Activated T-helper 2 cell treated with anti-CD3 and anti-CD28 coated beads, Interferon-gamma antibody, Interleukin-2, Interleukin-4, amounts not matched to agents 10 μg/mL and 5 μg/mL and 100 μg/mL, durations not matched to agents 14 hours and 24 hours and 36 hours (primary cell): ENCODE data around the gene CLEC4G. TPM values are rescaled to one million over a fixed set of nuclear protein-coding genes. Genes with fewer than 3 reads are reported as not detected.
"Not testable (repeated sequence)": the region's sequence is repeated elsewhere in the genome, so short reads cannot be mapped to it uniquely, and the experiment has no call there.

Source experiments
- DNase-seq: peaks from one replicate; pipeline ENCODE4 v3.0.0; 2021; ENCODE audit warnings: low spot score
- H3K27ac Mint-ChIP-seq: one replicate; pipeline ENCODE4 v1.8.0; 2021; ENCODE audit warnings: mixed read lengths
- H3K27me3 Mint-ChIP-seq: one replicate; pipeline ENCODE4 v1.8.0; 2021; ENCODE audit warnings: low read depth, mixed read lengths
- H3K36me3 Mint-ChIP-seq: one replicate; pipeline ENCODE4 v1.8.0; 2021; ENCODE audit warnings: low read depth, mixed read lengths
- H3K4me1 Mint-ChIP-seq: one replicate; pipeline ENCODE4 v1.8.0; 2021; ENCODE audit warnings: low read depth, mixed read lengths
- H3K4me3 Mint-ChIP-seq: one replicate; pipeline ENCODE4 v1.8.0; 2021; ENCODE audit warnings: low read depth, mild to moderate bottlenecking, moderate library complexity, mixed read lengths
- H3K9me3 Mint-ChIP-seq: one replicate; pipeline ENCODE4 v1.8.0; 2021; ENCODE audit warnings: mixed read lengths
- intact Hi-C: fragments of 100-400 bp; cut with micrococcal nuclease; formaldehyde crosslinking; loops from one replicate; pipeline ENCODE4 v1.15.1; 2023
- total RNA-seq: library from RNA; stranded (reverse); gene quantifications from 2 replicates; pipeline ENCODE4 v1.2.3, GENCODE V29; 2022

CLEC4G gene
- total RNA-seq, 1 donor from 2014 or later, result not detected

GRCh38 chr19:7763696-7764095, 31.8 kb upstream of the CLEC4G start:
- intact Hi-C loops, result no loop called here
- no peak overlapping the region for H3K27ac Mint-ChIP-seq
- no peaks in the 10 kb centered on the region for H3K4me1 Mint-ChIP-seq
- peaks cover 18% of the 10 kb centered on the region for H3K9me3 Mint-ChIP-seq
- H3K4me3 Mint-ChIP-seq, result no peak overlapping the region
- no peak for DNase-seq
- H3K27me3 Mint-ChIP-seq, result peaks cover 13% of the 10 kb centered on the region
- peaks cover 11% of the 10 kb centered on the region for H3K36me3 Mint-ChIP-seq

GRCh38 chr19:7762719-7763293, 30.9 kb upstream of the CLEC4G start, which contains the start of gene CLEC4M:
Gene CLEC4M (plus strand): TSS chr19:7763243. CDS start chr19:7763267, 24 bp downstream.
- Mint-ChIP-seq H3K4me3 (no peak within 1 kb of the TSS), H3K27ac (no peak within 1 kb of the TSS), H3K27me3 (peaks cover 7% of the 10 kb centered on the region), H3K36me3 (peaks cover 13% of the 10 kb centered on the region), H3K4me1 (no peaks in the 10 kb centered on the region), H3K9me3 (peaks cover 27% of the 10 kb centered on the region)
- DNase-seq, result no peak
- intact Hi-C loops, result no loop called here

- no peak for DNase-seq
- no peaks in the 10 kb centered on the region for H3K4me1 Mint-ChIP-seq
- peaks cover 16% of the 10 kb centered on the region for H3K36me3 Mint-ChIP-seq
- peaks cover 4% of the 10 kb centered on the region for H3K27me3 Mint-ChIP-seq
- peaks cover 53% of the 10 kb centered on the region for H3K9me3 Mint-ChIP-seq
- H3K4me3 Mint-ChIP-seq, result no peak overlapping the region
- no peak overlapping the region for H3K27ac Mint-ChIP-seq
- intact Hi-C loops, result no loop called here
Observed at GRCh38 chr19:7759156-7759555, 27.2 kb upstream of the CLEC4G start.

DNA sequence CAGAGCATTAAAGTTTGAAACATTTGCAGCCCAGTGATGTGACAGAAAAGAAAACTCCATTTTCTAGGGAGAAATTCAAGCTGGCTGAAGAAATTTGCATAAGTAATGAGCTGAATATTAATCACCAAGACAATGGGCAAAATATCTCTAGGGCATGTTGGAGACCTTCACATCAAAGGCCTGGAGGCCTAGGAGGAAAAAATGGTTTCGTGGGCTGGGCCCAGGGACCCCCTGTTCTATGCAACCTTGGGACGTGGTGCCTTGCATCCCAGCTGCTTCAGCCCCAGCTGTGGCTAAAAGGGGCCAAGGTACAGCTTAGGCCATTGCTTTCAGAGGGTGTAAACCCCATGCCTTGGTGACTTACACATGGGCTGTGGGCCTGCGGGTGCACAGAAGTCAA, 25.4 kb upstream of the CLEC4G start:
- Mint-ChIP-seq H3K4me1 (no peaks in the 10 kb centered on the region), H3K9me3 (peaks cover 58% of the 10 kb centered on the region), H3K36me3 (peaks cover 16% of the 10 kb centered on the region), H3K27me3 (peaks cover 3% of the 10 kb centered on the region), H3K4me3 (no peak overlapping the region), H3K27ac (no peak overlapping the region)
- no peak for DNase-seq
- intact Hi-C loops, result no loop called here

GRCh38 chr19:7756258-7756657, 24.3 kb upstream of the CLEC4G start:
- peaks cover 1% of the 10 kb centered on the region for H3K4me1 Mint-ChIP-seq
- no peak for DNase-seq
- no peak overlapping the region for H3K27ac Mint-ChIP-seq
- peaks cover 63% of the 10 kb centered on the region for H3K9me3 Mint-ChIP-seq
- peaks cover 3% of the 10 kb centered on the region for H3K27me3 Mint-ChIP-seq
- H3K36me3 Mint-ChIP-seq, result peaks cover 16% of the 10 kb centered on the region
- intact Hi-C loops, result no loop called here
- H3K4me3 Mint-ChIP-seq, result no peak overlapping the region

GRCh38 chr19:7751157-7751783, 19.4 kb upstream of the CLEC4G start:
- Mint-ChIP-seq H3K4me1 (peaks cover 8% of the 10 kb centered on the region), H3K4me3 (no peak overlapping the region), H3K27me3 (peaks cover 5% of the 10 kb centered on the region), H3K36me3 (no peaks in the 10 kb centered on the region), H3K9me3 (peaks cover 34% of the 10 kb centered on the region), H3K27ac (no peak overlapping the region)
- DNase-seq, result no peak
- intact Hi-C loops, result loop anchor here (1.0 kb wide), 1 partner anchor 21 kb away; no protein-coding TSS in a partner anchor

GRCh38 chr19:7748756-7749155, 16.8 kb upstream of the CLEC4G start:
- Mint-ChIP-seq H3K9me3 (peaks cover 21% of the 10 kb centered on the region), H3K4me1 (peaks cover 8% of the 10 kb centered on the region), H3K4me3 (no peak overlapping the region), H3K27me3 (peaks cover 7% of the 10 kb centered on the region), H3K27ac (no peak overlapping the region), H3K36me3 (no peaks in the 10 kb centered on the region)
- DNase-seq, result no peak
- intact Hi-C loops, result no loop called here

- intact Hi-C loops, result no loop called here
- H3K9me3 Mint-ChIP-seq, result peaks cover 19% of the 10 kb centered on the region
- H3K36me3 Mint-ChIP-seq, result no peaks in the 10 kb centered on the region
- peaks cover 8% of the 10 kb centered on the region for H3K4me1 Mint-ChIP-seq
- no peak for DNase-seq
- no peak overlapping the region for H3K4me3 Mint-ChIP-seq
- H3K27ac Mint-ChIP-seq, result no peak overlapping the region
- peaks cover 6% of the 10 kb centered on the region for H3K27me3 Mint-ChIP-seq
Observed at GRCh38 chr19:7748171-7748570, 16.3 kb upstream of the CLEC4G start.

- Mint-ChIP-seq H3K4me1 (peaks cover 8% of the 10 kb centered on the region), H3K27me3 (peaks cover 4% of the 10 kb centered on the region), H3K27ac (no peak within 1 kb of the TSS), H3K36me3 (no peaks in the 10 kb centered on the region), H3K4me3 (no peak within 1 kb of the TSS), H3K9me3 (peaks cover 15% of the 10 kb centered on the region)
- DNase-seq, result no peak
- intact Hi-C loops, result no loop called here
Observed at GRCh38 chr19:7746903-7747884, 15.3 kb upstream of the CLEC4G start, which contains the start of gene CD209. Gene CD209 (minus strand): TSS chr19:7747534. CDS start chr19:7747511, 23 bp downstream.

GRCh38 chr19:7746306-7746705, 14.4 kb upstream of the CLEC4G start:
- H3K4me3 Mint-ChIP-seq, DNase-seq, H3K27ac Mint-ChIP-seq, H3K27me3 Mint-ChIP-seq, H3K4me1 Mint-ChIP-seq, intact Hi-C loops, H3K36me3 Mint-ChIP-seq: not testable (repeated sequence)
- peaks cover 11% of the 10 kb centered on the region for H3K9me3 Mint-ChIP-seq

- intact Hi-C loops, result no loop called here
- peaks cover 7% of the 10 kb centered on the region for H3K27me3 Mint-ChIP-seq
Observed at GRCh38 chr19:7744871-7745650, 13.2 kb upstream of the CLEC4G start.

GRCh38 chr19:7744199-7744786, 12.4 kb upstream of the CLEC4G start:
- intact Hi-C loops, result no loop called here
- peaks cover 7% of the 10 kb centered on the region for H3K27me3 Mint-ChIP-seq
- H3K4me3 Mint-ChIP-seq, result no peak overlapping the region
- H3K27ac Mint-ChIP-seq, result no peak overlapping the region
- H3K36me3 Mint-ChIP-seq, result no peaks in the 10 kb centered on the region
- peaks cover 5% of the 10 kb centered on the region for H3K9me3 Mint-ChIP-seq
- no peaks in the 10 kb centered on the region for H3K4me1 Mint-ChIP-seq
- DNase-seq, result no peak

More at GRCh38 chr19:7744871-7745650, 13.2 kb upstream of the CLEC4G start:
- H3K9me3 Mint-ChIP-seq, result peaks cover 6% of the 10 kb centered on the region
- no peaks in the 10 kb centered on the region for H3K4me1 Mint-ChIP-seq
- no peaks in the 10 kb centered on the region for H3K36me3 Mint-ChIP-seq
- no peak overlapping the region for H3K4me3 Mint-ChIP-seq
- H3K27ac Mint-ChIP-seq, result no peak overlapping the region
- DNase-seq, result no peak
